ENCODE results near the gene DYNAP.

Gene DYNAP

GRCh38 chr18:54585743-54586142, 5.3 kb upstream of the DYNAP start:
- no peaks in the 10 kb centered on the region for H3K27me3 ChIP-seq (ENCODE audit: insufficient read depth, low read length, poor library complexity)
- no peak overlapping the region for H2AFZ ChIP-seq (ENCODE audit: low read depth, low read length)
- H3K79me2 ChIP-seq (ENCODE audit: insufficient read depth, low read length), result no peaks in the 10 kb centered on the region
- DNase-seq, result no peak
- H3K27ac ChIP-seq (ENCODE audit: low read length), result no peak overlapping the region
- no peaks in the 10 kb centered on the region for H3K9me3 ChIP-seq (ENCODE audit: insufficient read depth, low read length, severe bottlenecking)
- no peaks in the 10 kb centered on the region for H3K36me3 ChIP-seq (ENCODE audit: insufficient read depth, low read length)
- H3K4me2 ChIP-seq (ENCODE audit: insufficient read depth, low read length), result no peak overlapping the region
- H3K4me3 ChIP-seq (ENCODE audit: low read depth in 1 of 2, low read length in 2 of 2), result no peak overlapping the region
- no peak for ATAC-seq (ENCODE audit: insufficient read depth, low read depth)
- no peaks in the 10 kb centered on the region for H3K4me1 ChIP-seq (ENCODE audit: insufficient read depth, low read length)
- H4K20me1 ChIP-seq (ENCODE audit: insufficient read depth, low read length), result no peaks in the 10 kb centered on the region
- no peak for TF ChIP-seq CTCF (IDR thresholded peaks at IDR 0.05; ENCODE audit: borderline replicate concordance, extremely low read depth, low read length, poor library complexity, severe bottlenecking)
- no peak for TF ChIP-seq EZH2 (IDR thresholded peaks at IDR 0.05; ENCODE audit: borderline replicate concordance, low read depth, low read length, severe bottlenecking)
- H3K9ac ChIP-seq (ENCODE audit: low read depth, low read length), result no peak overlapping the region

- H3K27ac ChIP-seq (ENCODE audit: low read length), result no peak overlapping the region
- TF ChIP-seq EZH2 (IDR thresholded peaks at IDR 0.05; ENCODE audit: borderline replicate concordance, low read depth, low read length, severe bottlenecking) (no peak), CTCF (IDR thresholded peaks at IDR 0.05; ENCODE audit: borderline replicate concordance, extremely low read depth, low read length, poor library complexity, severe bottlenecking) (no peak)
- H2AFZ ChIP-seq (ENCODE audit: low read depth, low read length), result no peak overlapping the region
- H4K20me1 ChIP-seq (ENCODE audit: insufficient read depth, low read length), result no peaks in the 10 kb centered on the region
- DNase-seq (no peak), ATAC-seq (ENCODE audit: insufficient read depth, low read depth) (no peak)
- no peak overlapping the region for H3K9ac ChIP-seq (ENCODE audit: low read depth, low read length)
- H3K4me2 ChIP-seq (ENCODE audit: insufficient read depth, low read length), result no peak overlapping the region
- no peaks in the 10 kb centered on the region for H3K36me3 ChIP-seq (ENCODE audit: insufficient read depth, low read length)
- H3K27me3 ChIP-seq (ENCODE audit: insufficient read depth, low read length, poor library complexity), result no peaks in the 10 kb centered on the region
- H3K4me3 ChIP-seq (ENCODE audit: low read depth in 1 of 2, low read length in 2 of 2), result no peak overlapping the region
- no peaks in the 10 kb centered on the region for H3K9me3 ChIP-seq (ENCODE audit: insufficient read depth, low read length, severe bottlenecking)
- H3K4me1 ChIP-seq (ENCODE audit: insufficient read depth, low read length), result no peaks in the 10 kb centered on the region
- no peaks in the 10 kb centered on the region for H3K79me2 ChIP-seq (ENCODE audit: insufficient read depth, low read length)
Observed at GRCh38 chr18:54604211-54604610, 13.2 kb downstream of the DYNAP start.

- Histone ChIP-seq H3K9me3 (ENCODE audit: insufficient read depth, low read length, severe bottlenecking) (no peaks in the 10 kb centered on the region), H3K4me1 (ENCODE audit: insufficient read depth, low read length) (no peaks in the 10 kb centered on the region), H4K20me1 (ENCODE audit: insufficient read depth, low read length) (no peaks in the 10 kb centered on the region), H3K9ac (ENCODE audit: low read depth, low read length) (no peak overlapping the region), H3K79me2 (ENCODE audit: insufficient read depth, low read length) (no peaks in the 10 kb centered on the region), H3K4me3 (ENCODE audit: low read depth in 1 of 2, low read length in 2 of 2) (no peak overlapping the region), H3K27me3 (ENCODE audit: insufficient read depth, low read length, poor library complexity) (no peaks in the 10 kb centered on the region), H3K27ac (ENCODE audit: low read length) (no peak overlapping the region), H3K36me3 (ENCODE audit: insufficient read depth, low read length) (no peaks in the 10 kb centered on the region), H2AFZ (ENCODE audit: low read depth, low read length) (no peak overlapping the region), H3K4me2 (ENCODE audit: insufficient read depth, low read length) (no peak overlapping the region)
- DNase-seq, result no peak
- TF ChIP-seq EZH2 (IDR thresholded peaks at IDR 0.05; ENCODE audit: borderline replicate concordance, low read depth, low read length, severe bottlenecking) (no peak), CTCF (IDR thresholded peaks at IDR 0.05; ENCODE audit: borderline replicate concordance, extremely low read depth, low read length, poor library complexity, severe bottlenecking) (no peak)
- ATAC-seq (ENCODE audit: insufficient read depth, low read depth), result no peak
Observed at GRCh38 chr18:54606835-54607212, 15.8 kb downstream of the DYNAP start.
